ENCODE measurements around the gene GNA15. TPM values are rescaled to one million over a fixed set of nuclear protein-coding genes. Genes with fewer than 3 reads are reported as not detected.

GNA15 gene
- total RNA-seq, 1 experiment from 2014 or later = 6.2 TPM

GRCh38 chr19:3094601-3095440 is 41.0 kb upstream of the GNA15 start:
- intact Hi-C loops (cut with micrococcal nuclease; ENCODE audit: unreplicated experiment) (no loop called here), in situ Hi-C loops (cut with HindIII; ENCODE audit: low pct_unique_long_range_greater_than_20kb, low sequenced_read_pairs) (no loop called here)
- ChIA-PET POLR2A (no interaction called here), CTCF (interaction anchor here (0.7 kb wide), 1 partner anchor 13 kb away, joined by 3 read pairs; no protein-coding TSS in a partner anchor)
- DNase-seq (ENCODE audit: low read depth, low spot score) = no peak
- no TSS peak for BruUV-seq (replicated peaks)
- peak; percentile 0; the same call in 1 of the 2 replicates for ATAC-seq
- TF ChIP-seq TCF7L2 (IDR thresholded peaks at IDR 0.05; ENCODE audit: low read depth, low read length) (no peak), POLR2AphosphoS5 (IDR thresholded peaks at IDR 0.05; ENCODE audit: low read depth, low read length) (no peak), SIN3A (IDR thresholded peaks at IDR 0.05; ENCODE audit: borderline replicate concordance, insufficient read depth, low read depth, low read length) (no peak)
- TF ChIP-seq, protein P1, sequence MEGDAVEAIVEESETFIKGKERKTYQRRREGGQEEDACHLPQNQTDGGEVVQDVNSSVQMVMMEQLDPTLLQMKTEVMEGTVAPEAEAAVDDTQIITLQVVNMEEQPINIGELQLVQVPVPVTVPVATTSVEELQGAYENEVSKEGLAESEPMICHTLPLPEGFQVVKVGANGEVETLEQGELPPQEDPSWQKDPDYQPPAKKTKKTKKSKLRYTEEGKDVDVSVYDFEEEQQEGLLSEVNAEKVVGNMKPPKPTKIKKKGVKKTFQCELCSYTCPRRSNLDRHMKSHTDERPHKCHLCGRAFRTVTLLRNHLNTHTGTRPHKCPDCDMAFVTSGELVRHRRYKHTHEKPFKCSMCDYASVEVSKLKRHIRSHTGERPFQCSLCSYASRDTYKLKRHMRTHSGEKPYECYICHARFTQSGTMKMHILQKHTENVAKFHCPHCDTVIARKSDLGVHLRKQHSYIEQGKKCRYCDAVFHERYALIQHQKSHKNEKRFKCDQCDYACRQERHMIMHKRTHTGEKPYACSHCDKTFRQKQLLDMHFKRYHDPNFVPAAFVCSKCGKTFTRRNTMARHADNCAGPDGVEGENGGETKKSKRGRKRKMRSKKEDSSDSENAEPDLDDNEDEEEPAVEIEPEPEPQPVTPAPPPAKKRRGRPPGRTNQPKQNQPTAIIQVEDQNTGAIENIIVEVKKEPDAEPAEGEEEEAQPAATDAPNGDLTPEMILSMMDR (IDR thresholded peaks at IDR 0.05) = no peak
- Histone ChIP-seq H3K27me3 (ENCODE audit: control insufficient read depth, insufficient read depth, low read length) (no peaks in the 10 kb centered on the region), H3K4me3 (ENCODE audit: low read depth in 2 of 2, low read length in 2 of 2) (peak overlapping the region; percentile 70 to 82), H3K27ac (ENCODE audit: low read length) (peak overlapping the region; percentile 66; the same call in 1 of the 2 replicates), H3K36me3 (ENCODE audit: control insufficient read depth, insufficient read depth, low read length) (no peaks in the 10 kb centered on the region), H3K9me3 (ENCODE audit: control insufficient read depth, insufficient read depth, low read depth, low read length) (no peaks in the 10 kb centered on the region), H3K4me1 (ENCODE audit: control insufficient read depth, insufficient read depth, low read length) (peaks cover 10% of the 10 kb centered on the region)

GRCh38 chr19:3095441-3096191 is 40.2 kb upstream of the GNA15 start:
- peak overlapping the region; percentile 70 to 82 for H3K4me3 ChIP-seq (ENCODE audit: low read depth in 2 of 2, low read length in 2 of 2)
- no peaks in the 10 kb centered on the region for H3K27me3 ChIP-seq (ENCODE audit: control insufficient read depth, insufficient read depth, low read length)
- in situ Hi-C loops (cut with HindIII; ENCODE audit: low pct_unique_long_range_greater_than_20kb, low sequenced_read_pairs) = no loop called here
- H3K36me3 ChIP-seq (ENCODE audit: control insufficient read depth, insufficient read depth, low read length) = no peaks in the 10 kb centered on the region
- H3K4me1 ChIP-seq (ENCODE audit: control insufficient read depth, insufficient read depth, low read length) = peaks cover 11% of the 10 kb centered on the region
- CTCF ChIA-PET = interaction anchor here (0.7 kb wide), 2 partner anchors 13 to 17 kb away, joined by 3 to 4 read pairs; no protein-coding TSS in a partner anchor
- intact Hi-C loops (cut with micrococcal nuclease; ENCODE audit: unreplicated experiment) = no loop called here
- no peaks in the 10 kb centered on the region for H3K9me3 ChIP-seq (ENCODE audit: control insufficient read depth, insufficient read depth, low read depth, low read length)
- POLR2A ChIA-PET = no interaction called here
- no peak for DNase-seq (ENCODE audit: low read depth, low spot score)
- H3K27ac ChIP-seq (ENCODE audit: low read length) = peak overlapping the region; percentile 66; the same call in 1 of the 2 replicates
- TF ChIP-seq, protein P2, sequence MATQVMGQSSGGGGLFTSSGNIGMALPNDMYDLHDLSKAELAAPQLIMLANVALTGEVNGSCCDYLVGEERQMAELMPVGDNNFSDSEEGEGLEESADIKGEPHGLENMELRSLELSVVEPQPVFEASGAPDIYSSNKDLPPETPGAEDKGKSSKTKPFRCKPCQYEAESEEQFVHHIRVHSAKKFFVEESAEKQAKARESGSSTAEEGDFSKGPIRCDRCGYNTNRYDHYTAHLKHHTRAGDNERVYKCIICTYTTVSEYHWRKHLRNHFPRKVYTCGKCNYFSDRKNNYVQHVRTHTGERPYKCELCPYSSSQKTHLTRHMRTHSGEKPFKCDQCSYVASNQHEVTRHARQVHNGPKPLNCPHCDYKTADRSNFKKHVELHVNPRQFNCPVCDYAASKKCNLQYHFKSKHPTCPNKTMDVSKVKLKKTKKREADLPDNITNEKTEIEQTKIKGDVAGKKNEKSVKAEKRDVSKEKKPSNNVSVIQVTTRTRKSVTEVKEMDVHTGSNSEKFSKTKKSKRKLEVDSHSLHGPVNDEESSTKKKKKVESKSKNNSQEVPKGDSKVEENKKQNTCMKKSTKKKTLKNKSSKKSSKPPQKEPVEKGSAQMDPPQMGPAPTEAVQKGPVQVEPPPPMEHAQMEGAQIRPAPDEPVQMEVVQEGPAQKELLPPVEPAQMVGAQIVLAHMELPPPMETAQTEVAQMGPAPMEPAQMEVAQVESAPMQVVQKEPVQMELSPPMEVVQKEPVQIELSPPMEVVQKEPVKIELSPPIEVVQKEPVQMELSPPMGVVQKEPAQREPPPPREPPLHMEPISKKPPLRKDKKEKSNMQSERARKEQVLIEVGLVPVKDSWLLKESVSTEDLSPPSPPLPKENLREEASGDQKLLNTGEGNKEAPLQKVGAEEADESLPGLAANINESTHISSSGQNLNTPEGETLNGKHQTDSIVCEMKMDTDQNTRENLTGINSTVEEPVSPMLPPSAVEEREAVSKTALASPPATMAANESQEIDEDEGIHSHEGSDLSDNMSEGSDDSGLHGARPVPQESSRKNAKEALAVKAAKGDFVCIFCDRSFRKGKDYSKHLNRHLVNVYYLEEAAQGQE (IDR thresholded peaks at IDR 0.05; ENCODE audit: insufficient read depth in 1 of 2, low read depth in 2 of 2, low read length in 1 of 2) = no peak
- TF ChIP-seq, protein P1 (IDR thresholded peaks at IDR 0.05) = no peak
- TF ChIP-seq SIN3A (IDR thresholded peaks at IDR 0.05; ENCODE audit: borderline replicate concordance, insufficient read depth, low read depth, low read length) = no peak
- TF ChIP-seq POLR2AphosphoS5 (IDR thresholded peaks at IDR 0.05; ENCODE audit: low read depth, low read length) = no peak
- no peak for TF ChIP-seq TCF7L2 (IDR thresholded peaks at IDR 0.05; ENCODE audit: low read depth, low read length)
- BruUV-seq (replicated peaks) = no TSS peak
- no peak for ATAC-seq
